Measurements from ENCODE around the gene CRB2. TPM values are rescaled to one million over a fixed set of nuclear protein-coding genes. Genes with fewer than 3 reads are reported as not detected.

CRB2 gene
- total and polyA plus RNA-seq, 12 donors: under 0.01 to 0.24 (median 0.07) TPM; not detected in 4

GRCh38 chr9:123361731-123362510 lies 5.9 kb downstream of the CRB2 start:
- no peak for TF ChIP-seq POLR2A (IDR thresholded peaks at IDR 0.05)
- TF ChIP-seq CTCF (IDR thresholded peaks at IDR 0.05): no peak
- DNase-seq: no peak
- no peaks in the 10 kb centered on the region for H3K4me1 ChIP-seq (replicated peaks in 1 of 2)
- intact Hi-C loops (cut with DNase I): no loop called here
- peaks cover 8% of the 10 kb centered on the region for H3K27me3 ChIP-seq
- WGBS, 4 donors: 60 to 66% (median 63%) methylated on average over 8 to 11 of the region's 11 CpGs
- H3K9me3 ChIP-seq (replicated peaks in 1 of 3): no peaks in the 10 kb centered on the region
- no peaks in the 10 kb centered on the region for H3K36me3 ChIP-seq (replicated peaks in 1 of 2)
- no peak overlapping the region for H3K4me3 ChIP-seq
- H3K27ac ChIP-seq: no peak overlapping the region

- no peak for DNase-seq
- TF ChIP-seq CTCF (IDR thresholded peaks at IDR 0.05) (no peak), POLR2A (IDR thresholded peaks at IDR 0.05) (no peak)
- intact Hi-C loops (cut with DNase I): no loop called here
- Histone ChIP-seq H3K4me3 (no peak overlapping the region), H3K36me3 (replicated peaks in 1 of 2) (no peaks in the 10 kb centered on the region), H3K9me3 (replicated peaks in 1 of 3) (no peaks in the 10 kb centered on the region), H3K27ac (no peak overlapping the region), H3K4me1 (replicated peaks in 1 of 2) (no peaks in the 10 kb centered on the region), H3K27me3 (peaks cover 9% of the 10 kb centered on the region)
- WGBS, 4 donors: 84 to 89% (median 86%) methylated on average over 14 to 23 of the region's 23 CpGs; no CpG with 5 or more reads in 1 of the 4 donors
These were observed 6.9 kb downstream of the CRB2 start for GRCh38 chr9:123362856-123363255.

GRCh38 chr9:123364241-123364824 lies 8.3 kb downstream of the CRB2 start:
- Histone ChIP-seq H3K4me3 (no peak overlapping the region), H3K27ac (no peak overlapping the region), H3K36me3 (replicated peaks in 1 of 2) (no peaks in the 10 kb centered on the region), H3K9me3 (replicated peaks in 1 of 3) (no peaks in the 10 kb centered on the region), H3K27me3 (peaks cover 23% of the 10 kb centered on the region), H3K4me1 (replicated peaks in 1 of 2) (no peaks in the 10 kb centered on the region)
- DNase-seq: no peak
- 74 to 100% (median 75%) methylated on average over 2 to 11 of the region's 11 CpGs for WGBS, 4 donors
- no peak for TF ChIP-seq CTCF (IDR thresholded peaks at IDR 0.05)
- no peak for TF ChIP-seq POLR2A (IDR thresholded peaks at IDR 0.05)
- intact Hi-C loops (cut with DNase I): no loop called here

- intact Hi-C loops (cut with DNase I): no loop called here
- Histone ChIP-seq H3K27me3 (peaks cover 26% of the 10 kb centered on the region), H3K36me3 (replicated peaks in 1 of 2) (no peaks in the 10 kb centered on the region), H3K4me3 (no peak overlapping the region), H3K4me1 (replicated peaks in 1 of 2) (no peaks in the 10 kb centered on the region), H3K27ac (no peak overlapping the region), H3K9me3 (replicated peaks in 1 of 3) (no peaks in the 10 kb centered on the region)
- DNase-seq: no peak
- 81 to 86% (median 84%) methylated on average over 9 to 12 of the region's 12 CpGs for WGBS, 4 donors
- no peak for TF ChIP-seq CTCF (IDR thresholded peaks at IDR 0.05)
- TF ChIP-seq POLR2A (IDR thresholded peaks at IDR 0.05): no peak
These were observed 9.4 kb downstream of the CRB2 start for GRCh38 chr9:123365287-123365880.

Measured in adrenal gland (tissue), 12 donors.